ENCODE measurements around the gene NIM1K.
A peak's percentile ranks its signal among the peaks of the same experiment; 100 is the strongest.

The NIM1K gene

DNA sequence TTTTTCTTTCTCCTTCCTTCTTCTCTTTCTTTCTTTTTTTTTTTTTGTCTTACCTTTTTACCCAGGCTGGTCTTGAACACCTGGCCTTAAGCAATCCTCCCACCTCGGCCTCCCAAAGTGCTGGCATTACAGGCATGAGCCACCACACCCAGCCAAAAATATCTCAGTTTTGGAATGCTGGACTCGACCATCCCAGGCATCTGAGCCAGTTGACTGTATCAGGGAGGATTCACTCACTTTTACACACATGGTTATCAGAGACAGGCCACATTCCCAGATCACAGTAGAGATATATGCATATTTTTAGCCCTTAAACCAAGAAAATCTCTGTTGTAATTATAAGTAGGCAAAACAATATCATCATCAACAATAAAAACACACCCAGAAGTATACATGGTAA is 21.9 kb downstream of the NIM1K start:
- TF ChIP-seq POLR2AphosphoS5 (IDR thresholded peaks at IDR 0.05; ENCODE audit: low read depth, low read length): no peak
- TF ChIP-seq SPI1 (IDR thresholded peaks at IDR 0.05; ENCODE audit: low read depth, low read length): no peak
- TF ChIP-seq POU2F2 (IDR thresholded peaks at IDR 0.05; ENCODE audit: low read depth, low read length): no peak
- no peak for TF ChIP-seq PAX5 (IDR thresholded peaks at IDR 0.05; ENCODE audit: insufficient read depth, low read length, severe bottlenecking)
- no peak for TF ChIP-seq TAF1 (IDR thresholded peaks at IDR 0.05; ENCODE audit: low read depth, low read length)
- TF ChIP-seq POLR2A (IDR thresholded peaks at IDR 0.05; ENCODE audit: low read depth, low read length): no peak
- FAIRE-seq (no peak), DNase-seq (ENCODE audit: insufficient read length, low spot score) (no peak)

DNA sequence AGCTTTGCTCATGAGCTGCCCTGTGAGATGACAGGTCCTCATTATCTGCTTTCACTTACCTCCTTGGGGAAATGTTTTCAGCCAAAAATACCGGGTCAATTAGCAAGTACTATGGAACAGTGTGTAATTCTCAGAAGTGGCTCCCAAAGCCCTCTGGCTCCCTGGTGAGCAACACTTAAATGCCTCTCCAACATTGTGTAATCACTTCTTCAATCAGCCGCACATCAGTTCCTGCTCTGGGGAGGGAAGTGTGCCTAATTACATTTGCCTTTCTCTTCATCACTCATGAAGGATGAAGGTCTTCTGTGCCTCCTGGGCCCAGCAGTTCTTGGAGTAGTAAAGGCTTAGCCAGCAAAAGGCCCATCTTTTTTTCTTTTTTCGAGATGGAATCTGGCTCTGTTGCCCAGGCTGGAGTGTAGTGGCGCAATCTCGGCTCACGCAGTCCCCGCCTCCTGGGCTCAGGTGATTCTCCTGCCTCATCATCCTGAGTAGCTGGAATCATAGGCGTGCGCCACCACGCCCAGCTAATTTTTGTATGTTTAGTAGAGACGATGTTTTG is 23.1 kb downstream of the NIM1K start:
- DNase-seq (ENCODE audit: insufficient read length, low spot score): no peak
- no peak for FAIRE-seq
- TF ChIP-seq TAF1 (IDR thresholded peaks at IDR 0.05; ENCODE audit: low read depth, low read length) (no peak), SPI1 (IDR thresholded peaks at IDR 0.05; ENCODE audit: low read depth, low read length) (peak; percentile 14; the same call in 1 of the 2 replicates)

DNA sequence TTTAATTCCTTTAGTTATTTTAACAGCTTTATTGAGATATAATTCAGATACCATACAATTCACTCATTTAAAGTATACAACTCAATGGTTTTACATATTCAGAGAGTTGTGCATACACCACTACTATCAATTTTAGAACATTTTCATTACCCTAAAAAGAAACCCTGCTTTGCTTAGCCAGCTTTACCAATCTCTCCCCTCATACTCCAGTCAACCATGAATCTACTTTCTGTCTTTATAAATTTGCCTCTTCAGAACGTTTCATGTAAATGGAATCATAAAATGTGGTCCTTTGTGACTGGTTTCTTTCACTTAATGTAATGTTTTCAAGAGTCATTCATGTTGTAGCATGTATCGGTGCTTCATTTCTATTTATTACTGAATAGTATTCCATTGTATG is 24.9 kb downstream of the NIM1K start:
- TF ChIP-seq TAF1 (IDR thresholded peaks at IDR 0.05; ENCODE audit: low read depth, low read length): no peak
- no peak for TF ChIP-seq SPI1 (IDR thresholded peaks at IDR 0.05; ENCODE audit: low read depth, low read length)
- TF ChIP-seq PAX5 (IDR thresholded peaks at IDR 0.05; ENCODE audit: insufficient read depth, low read length, severe bottlenecking): no peak
- no peak for TF ChIP-seq POLR2A (IDR thresholded peaks at IDR 0.05; ENCODE audit: low read depth, low read length)
- TF ChIP-seq POLR2AphosphoS5 (IDR thresholded peaks at IDR 0.05; ENCODE audit: low read depth, low read length): no peak
- no peak for TF ChIP-seq POU2F2 (IDR thresholded peaks at IDR 0.05; ENCODE audit: low read depth, low read length)
- no peak for DNase-seq (ENCODE audit: insufficient read length, low spot score)
- no peak for FAIRE-seq

DNA sequence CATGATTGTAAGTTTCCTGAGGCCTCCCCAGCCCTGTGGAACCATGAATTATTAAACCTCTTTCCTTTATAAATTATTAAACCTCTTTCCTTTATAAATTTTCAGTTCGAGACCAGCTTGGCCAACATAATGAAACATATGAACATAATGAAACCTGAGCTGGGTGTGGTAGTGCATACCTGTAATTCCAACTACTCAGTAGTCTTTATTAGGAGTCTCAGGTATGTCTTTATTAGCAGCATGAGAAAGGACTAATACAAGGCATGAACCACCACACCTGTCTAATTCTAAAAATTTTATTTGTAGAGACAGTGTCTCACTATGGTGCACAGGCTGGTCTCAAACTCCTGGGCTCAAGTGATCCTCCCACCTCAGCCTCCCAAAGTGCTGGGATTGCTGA is 27.1 kb downstream of the NIM1K start:
- DNase-seq (ENCODE audit: insufficient read length, low spot score): no peak
- TF ChIP-seq TAF1 (IDR thresholded peaks at IDR 0.05; ENCODE audit: low read depth, low read length) (no peak), POU2F2 (IDR thresholded peaks at IDR 0.05; ENCODE audit: low read depth, low read length) (no peak), POLR2AphosphoS5 (IDR thresholded peaks at IDR 0.05; ENCODE audit: low read depth, low read length) (no peak), POLR2A (IDR thresholded peaks at IDR 0.05; ENCODE audit: low read depth, low read length) (no peak), SPI1 (IDR thresholded peaks at IDR 0.05; ENCODE audit: low read depth, low read length) (no peak), PAX5 (IDR thresholded peaks at IDR 0.05; ENCODE audit: insufficient read depth, low read length, severe bottlenecking) (no peak)
- FAIRE-seq: no peak

DNA sequence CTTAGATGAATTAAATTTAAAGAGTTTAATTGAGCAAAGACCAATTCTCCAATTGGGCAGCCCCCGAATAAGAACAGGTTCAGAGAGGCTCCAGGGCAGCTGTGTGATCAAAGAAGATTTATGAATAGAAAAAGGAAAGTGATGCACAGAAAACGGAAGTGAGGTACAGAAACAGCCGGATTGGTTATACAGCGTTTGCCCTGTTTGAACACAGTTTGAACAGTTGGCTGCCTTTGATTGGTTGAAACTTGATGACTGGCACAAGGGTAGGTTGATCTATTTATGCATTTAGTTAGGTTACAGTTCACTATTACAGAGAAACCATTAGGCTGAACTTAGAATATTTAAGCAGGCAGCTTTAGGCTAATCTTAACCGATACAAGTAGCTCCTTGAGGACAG is 29.5 kb downstream of the NIM1K start:
- FAIRE-seq (peak; percentile 61), DNase-seq (ENCODE audit: insufficient read length, low spot score) (no peak)
- no peak for TF ChIP-seq PAX5 (IDR thresholded peaks at IDR 0.05; ENCODE audit: insufficient read depth, low read length, severe bottlenecking)
- TF ChIP-seq SPI1 (IDR thresholded peaks at IDR 0.05; ENCODE audit: low read depth, low read length): peak; percentile 54

DNA sequence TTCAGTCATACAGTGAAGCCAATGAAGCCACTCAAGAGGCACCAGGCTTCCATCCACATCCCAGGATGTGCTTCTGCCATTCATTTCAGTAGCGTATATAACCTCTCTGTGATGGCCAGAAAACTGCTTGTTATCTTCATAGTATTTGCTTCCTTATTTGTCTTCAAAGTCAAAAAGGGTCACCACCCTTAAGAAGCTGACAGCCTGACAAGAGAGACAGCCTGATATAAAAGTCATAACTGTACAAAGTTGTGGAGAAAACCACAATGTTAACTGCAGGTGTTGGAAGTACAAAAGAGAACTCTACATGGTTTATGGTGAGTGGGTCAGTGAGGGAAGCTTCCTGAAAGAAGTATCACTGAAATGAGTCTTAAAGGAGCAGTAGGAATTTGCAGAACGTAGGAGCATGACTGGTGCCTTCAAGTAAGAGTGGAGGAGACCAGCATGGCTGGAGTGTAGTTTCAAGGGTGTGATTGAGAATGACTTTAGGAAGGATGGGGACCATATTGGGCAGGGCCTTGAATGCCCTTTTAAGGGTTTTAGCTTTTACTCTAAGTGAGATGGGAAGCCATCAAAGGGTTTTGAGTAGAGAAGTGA is 33.7 kb downstream of the NIM1K start:
- TF ChIP-seq POLR2AphosphoS5 (IDR thresholded peaks at IDR 0.05; ENCODE audit: low read depth, low read length): no peak
- no peak for TF ChIP-seq TAF1 (IDR thresholded peaks at IDR 0.05; ENCODE audit: low read depth, low read length)
- no peak for TF ChIP-seq POLR2A (IDR thresholded peaks at IDR 0.05; ENCODE audit: low read depth, low read length)
- TF ChIP-seq POU2F2 (IDR thresholded peaks at IDR 0.05; ENCODE audit: low read depth, low read length): no peak
- TF ChIP-seq SPI1 (IDR thresholded peaks at IDR 0.05; ENCODE audit: low read depth, low read length): no peak
- TF ChIP-seq PAX5 (IDR thresholded peaks at IDR 0.05; ENCODE audit: insufficient read depth, low read length, severe bottlenecking): no peak
- FAIRE-seq: no peak
- DNase-seq (ENCODE audit: insufficient read length, low spot score): no peak

DNA sequence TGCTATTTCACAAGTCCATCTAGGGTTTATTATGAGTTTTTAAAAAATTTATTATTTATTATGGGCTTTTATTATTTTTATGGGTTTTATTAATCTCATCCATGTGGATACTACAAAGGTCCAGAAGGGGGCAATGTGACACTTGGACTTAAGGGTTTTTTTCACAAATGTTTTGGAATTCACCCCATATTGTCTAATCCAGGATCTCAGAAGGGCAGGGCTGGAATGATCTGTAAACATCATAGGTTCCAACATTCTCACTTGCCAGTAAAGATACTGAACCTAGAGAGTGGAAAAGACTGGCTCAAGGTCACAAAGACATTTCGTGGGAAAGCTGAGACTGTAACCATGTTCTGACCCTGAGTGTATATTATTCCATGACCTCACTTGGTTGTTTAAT is 35.6 kb downstream of the NIM1K start:
- FAIRE-seq: no peak
- no peak for DNase-seq (ENCODE audit: insufficient read length, low spot score)

DNA sequence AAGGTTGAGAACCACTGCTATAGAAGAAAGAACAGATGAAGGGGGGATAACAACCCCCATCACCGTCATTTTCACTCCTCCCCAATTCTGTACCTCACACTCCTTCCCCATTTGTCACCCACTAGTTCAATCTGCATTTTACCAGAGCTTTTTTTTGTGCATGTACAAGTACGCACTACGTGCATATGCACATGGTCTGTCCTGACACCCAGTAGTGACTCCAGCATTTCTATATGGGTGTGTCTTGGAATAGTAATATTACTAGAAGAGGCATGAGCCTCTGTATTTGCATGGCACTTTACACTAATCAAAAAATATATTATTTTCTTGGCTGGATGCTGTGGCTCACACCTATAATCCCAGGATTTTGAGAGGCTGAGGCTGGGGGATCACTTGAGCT is 38.7 kb downstream of the NIM1K start:
- DNase-seq (ENCODE audit: insufficient read length, low spot score) (no peak), FAIRE-seq (no peak)
- TF ChIP-seq POLR2A (IDR thresholded peaks at IDR 0.05; ENCODE audit: low read depth, low read length) (no peak), PAX5 (IDR thresholded peaks at IDR 0.05; ENCODE audit: insufficient read depth, low read length, severe bottlenecking) (no peak), POLR2AphosphoS5 (IDR thresholded peaks at IDR 0.05; ENCODE audit: low read depth, low read length) (no peak), TAF1 (IDR thresholded peaks at IDR 0.05; ENCODE audit: low read depth, low read length) (no peak), SPI1 (IDR thresholded peaks at IDR 0.05; ENCODE audit: low read depth, low read length) (no peak), POU2F2 (IDR thresholded peaks at IDR 0.05; ENCODE audit: low read depth, low read length) (no peak)

More for the DNA sequence above, 35.6 kb downstream of the NIM1K start:
- no peak for TF ChIP-seq POU2F2 (IDR thresholded peaks at IDR 0.05; ENCODE audit: low read depth, low read length)
- TF ChIP-seq PAX5 (IDR thresholded peaks at IDR 0.05; ENCODE audit: insufficient read depth, low read length, severe bottlenecking): no peak
- no peak for TF ChIP-seq TAF1 (IDR thresholded peaks at IDR 0.05; ENCODE audit: low read depth, low read length)
- TF ChIP-seq POLR2A (IDR thresholded peaks at IDR 0.05; ENCODE audit: low read depth, low read length): no peak
- TF ChIP-seq POLR2AphosphoS5 (IDR thresholded peaks at IDR 0.05; ENCODE audit: low read depth, low read length): no peak
- TF ChIP-seq SPI1 (IDR thresholded peaks at IDR 0.05; ENCODE audit: low read depth, low read length): no peak

DNA sequence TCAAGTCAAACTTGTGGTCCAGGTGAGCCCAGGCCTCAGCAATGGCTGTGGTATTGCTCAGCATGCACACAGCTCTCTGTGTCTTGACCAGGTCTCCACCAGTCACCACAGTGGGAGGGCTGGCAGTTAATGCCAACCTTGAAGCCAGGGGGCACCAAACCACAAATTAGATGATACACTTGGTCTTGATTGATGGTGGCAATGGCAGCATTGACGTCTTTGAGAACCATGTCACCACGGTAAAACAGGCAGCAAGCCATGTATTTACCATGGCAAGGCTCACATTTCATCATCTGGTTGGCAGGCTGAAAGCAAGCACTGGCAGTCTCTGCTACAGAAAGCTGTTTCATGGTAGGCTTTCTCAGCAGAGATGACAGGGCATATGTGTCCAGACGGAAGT is 40.0 kb downstream of the NIM1K start:
- TF ChIP-seq SPI1 (IDR thresholded peaks at IDR 0.05; ENCODE audit: low read depth, low read length) (no peak), PAX5 (IDR thresholded peaks at IDR 0.05; ENCODE audit: insufficient read depth, low read length, severe bottlenecking) (no peak), POLR2A (IDR thresholded peaks at IDR 0.05; ENCODE audit: low read depth, low read length) (no peak), POLR2AphosphoS5 (IDR thresholded peaks at IDR 0.05; ENCODE audit: low read depth, low read length) (no peak)
- DNase-seq (ENCODE audit: insufficient read length, low spot score) (no peak), FAIRE-seq (peak; percentile 70)
